Ramos (cell line): Measurements from ENCODE around the gene TKT.
"Not testable (repeated sequence)": the region's sequence is repeated elsewhere in the genome, so short reads cannot be mapped to it uniquely, and the experiment has no call there.

Source experiments
- in situ Hi-C: fragments of 300-500 bp; cut with MboI; formaldehyde crosslinking; loops from one replicate; pipeline ENCODE4 v1.14.3; 2022; ENCODE audit warnings: low sequenced_read_pairs; ENCODE audit not compliant: unreplicated experiment

The TKT gene

GRCh38 chr3:53260286-53260785 is 4.5 kb upstream of the TKT start:
- in situ Hi-C loops, result no loop called here

GRCh38 chr3:53259427-53260259 is 3.8 kb upstream of the TKT start:
- in situ Hi-C loops, result no loop called here

- in situ Hi-C loops, result no loop called here
Observed at GRCh38 chr3:53258600-53259426, 3.0 kb upstream of the TKT start.

- in situ Hi-C loops, result no loop called here
Observed at GRCh38 chr3:53257465-53257864, 1.6 kb upstream of the TKT start.

- in situ Hi-C loops, result no loop called here
Observed at GRCh38 chr3:53256704-53257055, 858 bp upstream of the TKT start.

GRCh38 chr3:53255423-53255774 is 423 bp downstream of the TKT start:
- in situ Hi-C loops, result no loop called here

GRCh38 chr3:53254509-53255422 is 1.1 kb downstream of the TKT start:
- in situ Hi-C loops, result no loop called here

GRCh38 chr3:53253707-53254508 is 1.9 kb downstream of the TKT start:
- in situ Hi-C loops, result no loop called here

GRCh38 chr3:53252947-53253322 is 2.9 kb downstream of the TKT start:
- in situ Hi-C loops, result not testable (repeated sequence)

GRCh38 chr3:53252096-53252946 is 3.5 kb downstream of the TKT start:
- in situ Hi-C loops, result no loop called here

- in situ Hi-C loops, result no loop called here
Observed at GRCh38 chr3:53250881-53251605, 4.8 kb downstream of the TKT start.

GRCh38 chr3:53250453-53250852 is 5.4 kb downstream of the TKT start:
- in situ Hi-C loops, result no loop called here

GRCh38 chr3:53248161-53248560 is 7.7 kb downstream of the TKT start:
- in situ Hi-C loops, result no loop called here

- in situ Hi-C loops, result no loop called here
Observed at GRCh38 chr3:53247619-53248018, 8.2 kb downstream of the TKT start.

GRCh38 chr3:53244271-53244670 is 11.6 kb downstream of the TKT start:
- in situ Hi-C loops, result no loop called here

GRCh38 chr3:53243785-53244184 is 12.0 kb downstream of the TKT start:
- in situ Hi-C loops, result no loop called here

GRCh38 chr3:53243165-53243564 is 12.7 kb downstream of the TKT start:
- in situ Hi-C loops, result no loop called here

- in situ Hi-C loops, result no loop called here
Observed at GRCh38 chr3:53242642-53243041, 13.2 kb downstream of the TKT start.
